DND-41 (cell line): ENCODE data around the gene KCNG2.

Experiments
- ATAC-seq: fragments of 200-7000 bp; cut with Tn5 transposase; 3 replicates; pipeline ENCODE4 v1.9.1; 2021; ENCODE audit warnings: low read depth; ENCODE audit not compliant: insufficient read depth
- DNase-seq: peaks from one replicate; pipeline ENCODE4 v3.0.0-alpha.2; 2020
- H2AFZ ChIP-seq: 2 replicates; pipeline ENCODE4 v1.6.0; 2012; ENCODE audit warnings: low read depth, low read length
- H3K27ac ChIP-seq: 2 replicates; pipeline ENCODE4 v1.5.1; 2012; ENCODE audit warnings: low read length, inconsistent platforms
- H3K27me3 ChIP-seq: fragments of 200-600 bp; sonication (generic); 2 replicates; pipeline ENCODE4 v1.6.0; 2012; ENCODE audit warnings: low read length, mild to moderate bottlenecking, inconsistent platforms; ENCODE audit not compliant: insufficient read depth, poor library complexity
- H3K36me3 ChIP-seq: 2 replicates; pipeline ENCODE4 v1.5.1; 2012; ENCODE audit warnings: low read length, inconsistent platforms; ENCODE audit not compliant: insufficient read depth
- H3K4me1 ChIP-seq: 2 replicates; pipeline ENCODE4 v1.5.1; 2012; ENCODE audit warnings: mild to moderate bottlenecking, low read length; ENCODE audit not compliant: insufficient read depth
- H3K4me2 ChIP-seq: 2 replicates; pipeline ENCODE4 v1.6.0; 2012; ENCODE audit warnings: mild to moderate bottlenecking, moderate library complexity, low read length, inconsistent platforms; ENCODE audit not compliant: insufficient read depth
- H3K4me3 ChIP-seq, 2 experiments: fragments of 200-600 bp in 1 of 2; shearing (Covaris generic) in 1 of 2; 2 replicates each; pipeline ENCODE4 v1.5.1; 2012 to 2016; ENCODE audit warnings: inconsistent platforms in 2 of 2, low read length in 2 of 2, mild to moderate bottlenecking in 2 of 2, low read depth in 1 of 2, moderate library complexity in 1 of 2
- H3K79me2 ChIP-seq: 2 replicates; pipeline ENCODE4 v1.6.0; 2012; ENCODE audit warnings: low read length, inconsistent platforms; ENCODE audit not compliant: insufficient read depth
- H3K9ac ChIP-seq: 2 replicates; pipeline ENCODE4 v1.6.0; 2012; ENCODE audit warnings: low read depth, mild to moderate bottlenecking, inconsistent platforms, low read length, moderate library complexity
- H3K9me3 ChIP-seq: 2 replicates; pipeline ENCODE4 v1.5.1; 2012; ENCODE audit warnings: low read length, moderate library complexity, mild to moderate bottlenecking, inconsistent platforms; ENCODE audit not compliant: insufficient read depth, severe bottlenecking
- H4K20me1 ChIP-seq: 2 replicates; pipeline ENCODE4 v1.6.0; 2012; ENCODE audit warnings: low read length; ENCODE audit not compliant: insufficient read depth
- EZH2 ChIP-seq: IDR thresholded peaks from 3 replicates; pipeline ENCODE4 v1.6.1; 2012; ENCODE audit warnings: borderline replicate concordance, low read depth, mild to moderate bottlenecking, moderate library complexity, low read length, inconsistent platforms; ENCODE audit not compliant: severe bottlenecking
- TF ChIP-seq, protein P1 (sequence below): IDR thresholded peaks from 2 replicates; pipeline ENCODE4 v1.5.1; 2012; ENCODE audit warnings: borderline replicate concordance, low read length, moderate library complexity, mild to moderate bottlenecking; ENCODE audit not compliant: poor library complexity, severe bottlenecking; ENCODE audit errors: extremely low read depth

KCNG2 gene

DNA sequence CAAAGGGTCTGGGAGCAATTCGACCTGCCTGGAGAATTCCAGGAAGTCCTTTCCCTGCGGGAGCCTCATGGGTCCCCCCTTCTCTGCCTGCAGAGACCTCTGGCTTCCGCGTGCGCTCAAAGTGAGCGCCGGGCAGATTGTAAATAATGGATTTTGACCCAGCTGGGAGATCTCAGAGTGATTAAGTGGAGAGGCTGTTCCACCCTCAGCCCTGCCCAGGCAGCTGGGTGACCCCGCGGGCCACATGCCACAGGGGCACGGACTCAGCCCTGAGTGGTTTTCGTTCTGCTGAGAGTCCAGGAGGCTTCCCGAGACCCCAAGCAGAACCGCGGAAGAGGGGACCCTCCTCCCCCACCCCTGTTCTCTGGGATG is 1.2 kb downstream of the KCNG2 start:
- no peak for ATAC-seq
- no peak overlapping the region for H3K4me3 ChIP-seq
- no peaks in the 10 kb centered on the region for H3K36me3 ChIP-seq
- H3K27me3 ChIP-seq: no peaks in the 10 kb centered on the region
- no peaks in the 10 kb centered on the region for H3K79me2 ChIP-seq
- peak overlapping the region; percentile 51; the same call in 1 of the 2 replicates for H2AFZ ChIP-seq
- H3K4me1 ChIP-seq: peaks cover 19% of the 10 kb centered on the region
- no peak for DNase-seq
- no peaks in the 10 kb centered on the region for H3K9me3 ChIP-seq
- peak overlapping the region; percentile 30 for H3K4me2 ChIP-seq
- peak overlapping the region; percentile 59 for H3K27ac ChIP-seq
- TF ChIP-seq, protein P1, sequence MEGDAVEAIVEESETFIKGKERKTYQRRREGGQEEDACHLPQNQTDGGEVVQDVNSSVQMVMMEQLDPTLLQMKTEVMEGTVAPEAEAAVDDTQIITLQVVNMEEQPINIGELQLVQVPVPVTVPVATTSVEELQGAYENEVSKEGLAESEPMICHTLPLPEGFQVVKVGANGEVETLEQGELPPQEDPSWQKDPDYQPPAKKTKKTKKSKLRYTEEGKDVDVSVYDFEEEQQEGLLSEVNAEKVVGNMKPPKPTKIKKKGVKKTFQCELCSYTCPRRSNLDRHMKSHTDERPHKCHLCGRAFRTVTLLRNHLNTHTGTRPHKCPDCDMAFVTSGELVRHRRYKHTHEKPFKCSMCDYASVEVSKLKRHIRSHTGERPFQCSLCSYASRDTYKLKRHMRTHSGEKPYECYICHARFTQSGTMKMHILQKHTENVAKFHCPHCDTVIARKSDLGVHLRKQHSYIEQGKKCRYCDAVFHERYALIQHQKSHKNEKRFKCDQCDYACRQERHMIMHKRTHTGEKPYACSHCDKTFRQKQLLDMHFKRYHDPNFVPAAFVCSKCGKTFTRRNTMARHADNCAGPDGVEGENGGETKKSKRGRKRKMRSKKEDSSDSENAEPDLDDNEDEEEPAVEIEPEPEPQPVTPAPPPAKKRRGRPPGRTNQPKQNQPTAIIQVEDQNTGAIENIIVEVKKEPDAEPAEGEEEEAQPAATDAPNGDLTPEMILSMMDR: no peak
- no peak for TF ChIP-seq EZH2
- no peak overlapping the region for H3K9ac ChIP-seq
- H4K20me1 ChIP-seq: no peaks in the 10 kb centered on the region

DNA sequence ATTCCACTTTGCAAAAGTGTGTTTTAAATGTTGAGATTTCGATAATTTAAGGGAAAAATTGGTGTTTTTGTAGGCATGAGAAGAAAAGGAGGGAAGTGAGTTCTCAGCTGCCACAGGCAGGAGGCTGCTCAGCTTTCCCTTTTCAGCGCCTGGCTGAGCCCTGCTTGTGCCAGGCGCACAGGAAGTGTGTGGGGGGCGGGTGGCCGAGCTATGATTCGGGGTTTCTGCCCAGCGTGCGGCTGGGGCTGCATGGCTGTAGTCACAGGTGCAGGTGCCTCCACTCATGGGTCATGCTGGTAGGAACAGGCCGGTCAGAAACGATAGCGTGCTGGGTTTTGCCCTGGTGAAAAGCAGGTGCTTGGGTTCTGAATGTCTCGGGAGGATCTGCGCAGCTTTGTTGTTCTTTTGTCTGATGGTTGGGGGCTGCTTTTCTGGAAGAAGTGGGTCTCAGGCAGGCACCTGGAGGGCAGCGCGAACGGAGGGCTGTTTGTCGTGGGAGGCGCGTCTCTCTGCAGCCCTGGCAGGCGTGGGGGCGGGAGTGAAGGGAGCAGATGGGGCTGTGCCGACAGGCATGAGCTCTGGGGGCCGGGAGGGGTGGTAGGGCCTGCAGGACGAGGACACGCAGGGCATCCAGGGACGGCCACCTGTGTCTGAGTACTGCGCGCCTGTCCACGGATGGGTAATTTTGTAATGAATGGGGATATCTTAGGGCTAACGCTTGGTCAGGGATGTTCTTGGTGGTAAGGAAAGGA is 2.1 kb downstream of the KCNG2 start:
- no peaks in the 10 kb centered on the region for H3K36me3 ChIP-seq
- 0 out of 4 replicates have a peak overlapping the region, but pooled peaks of 1 of the 2 experiments have one; percentile 17 for H3K4me3 ChIP-seq
- ATAC-seq (peak; percentile 77), DNase-seq (peak; percentile 50)
- H3K9ac ChIP-seq: no peak overlapping the region
- H3K9me3 ChIP-seq: no peaks in the 10 kb centered on the region
- H3K4me2 ChIP-seq: peak overlapping the region; percentile 30
- peaks cover 27% of the 10 kb centered on the region for H3K4me1 ChIP-seq
- no peaks in the 10 kb centered on the region for H4K20me1 ChIP-seq
- H2AFZ ChIP-seq: peak overlapping the region; percentile 51
- H3K27me3 ChIP-seq: no peaks in the 10 kb centered on the region
- peak overlapping the region; percentile 59 for H3K27ac ChIP-seq
- no peak for TF ChIP-seq EZH2
- TF ChIP-seq, protein P1: no peak
- H3K79me2 ChIP-seq: no peaks in the 10 kb centered on the region

DNA sequence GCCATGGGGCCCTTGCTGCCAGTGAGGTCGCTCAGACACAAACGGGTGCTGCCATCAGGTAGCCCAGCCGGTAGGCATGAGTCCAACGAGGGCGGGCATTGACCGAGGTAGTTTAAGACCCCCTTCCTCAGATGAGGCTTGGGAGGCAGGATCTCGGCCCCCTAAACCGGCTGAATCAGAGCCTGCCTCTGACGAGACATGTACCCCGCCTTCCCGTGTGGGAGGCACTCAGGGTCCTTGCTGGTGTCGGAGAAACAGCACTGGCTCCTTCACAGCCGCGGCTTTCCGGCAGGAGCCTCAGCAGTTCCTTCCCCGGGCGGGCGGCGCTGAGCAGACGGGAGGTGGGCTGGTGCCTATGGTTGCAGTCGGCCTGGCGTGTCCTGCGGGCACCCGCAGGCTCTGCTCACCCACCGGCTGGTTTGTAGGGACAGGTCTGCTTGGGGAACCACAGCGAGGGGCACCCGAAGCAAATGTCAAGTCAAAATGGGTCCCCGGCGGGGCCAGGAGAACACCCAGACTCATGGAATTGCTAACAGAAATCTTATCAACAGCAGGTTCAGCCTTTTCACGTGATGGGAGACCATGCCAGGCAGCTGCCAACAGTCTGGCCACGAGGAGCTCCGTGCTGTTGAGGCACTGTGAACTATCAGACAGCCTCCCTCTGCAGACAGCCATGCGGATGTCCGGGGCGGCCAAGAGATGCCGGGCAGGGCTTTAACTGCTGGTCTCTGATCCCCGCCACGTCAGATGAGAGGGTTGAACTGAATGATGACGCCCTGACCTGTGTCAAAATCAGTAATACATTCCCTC is 2.8 kb downstream of the KCNG2 start:
- no peak overlapping the region for H3K9ac ChIP-seq

More for the DNA sequence above, 2.8 kb downstream of the KCNG2 start:
- H3K27ac ChIP-seq: no peak overlapping the region
- H2AFZ ChIP-seq: no peak overlapping the region
- H4K20me1 ChIP-seq: no peaks in the 10 kb centered on the region
- TF ChIP-seq, protein P1: no peak
- TF ChIP-seq EZH2: no peak
- H3K4me2 ChIP-seq: no peak overlapping the region
- H3K9me3 ChIP-seq: no peaks in the 10 kb centered on the region
- DNase-seq (no peak), ATAC-seq (no peak)
- no peak overlapping the region for H3K4me3 ChIP-seq
- no peaks in the 10 kb centered on the region for H3K36me3 ChIP-seq
- H3K27me3 ChIP-seq: no peaks in the 10 kb centered on the region
- H3K79me2 ChIP-seq: no peaks in the 10 kb centered on the region
- H3K4me1 ChIP-seq: peaks cover 35% of the 10 kb centered on the region
